Measurements from ENCODE around the gene SLC12A2. TPM values are rescaled to one million over a fixed set of nuclear protein-coding genes. Genes with fewer than 3 reads are reported as not detected.

The SLC12A2 gene
- total and polyA plus RNA-seq, 2 donors (not counting 1 experiment from before 2014, with no cell fraction given) = 3.1 to 28.7 TPM

GRCh38 chr5:128074953-128075352, 8.6 kb upstream of the SLC12A2 start:
- Histone ChIP-seq H2AFZ (ENCODE audit: insufficient read depth, low read depth, low read length, poor library complexity, severe bottlenecking) (no peak overlapping the region), H3K27me3 (replicated peaks in 1 of 4; ENCODE audit: control extremely low read depth in 1 of 4, control insufficient read depth in 3 of 4, insufficient read depth in 4 of 4, low read length in 3 of 4) (no peaks in the 10 kb centered on the region), H3K9me3 (ENCODE audit: control extremely low read depth in 1 of 3, control insufficient read depth in 2 of 3, insufficient read depth in 1 of 3, low read length in 2 of 3) (no peaks in the 10 kb centered on the region), H3K4me3 (ENCODE audit: control extremely low read depth in 1 of 5, extremely low read depth in 1 of 5, insufficient read depth in 1 of 5, low read depth in 2 of 5, low read length in 4 of 5) (no peak overlapping the region), H3K9ac (ENCODE audit: low read length) (no peak overlapping the region), H3K27ac (ENCODE audit: low read length in 2 of 2) (no peak overlapping the region), H3K4me2 (replicated peaks; ENCODE audit: low read depth, low read length, poor library complexity, severe bottlenecking) (no peak overlapping the region), H3K79me2 (ENCODE audit: control insufficient read depth, insufficient read depth, low read length) (peaks cover 40% of the 10 kb centered on the region), H3K4me1 (ENCODE audit: control insufficient read depth in 2 of 2, insufficient read depth in 2 of 2, low read length in 2 of 2) (peaks cover 7 to 9% of the 10 kb centered on the region in 2 donors), H3K36me3 (replicated peaks in 1 of 2; ENCODE audit: control extremely low read depth in 1 of 2, control insufficient read depth in 1 of 2, extremely low read depth in 1 of 2, insufficient read depth in 2 of 2, low read length in 1 of 2) (no peaks in the 10 kb centered on the region), H4K20me1 (ENCODE audit: control insufficient read depth, insufficient read depth, low read length, poor library complexity, severe bottlenecking) (no peaks in the 10 kb centered on the region)
- Mint-ChIP-seq H3K4me1 (peaks cover 25% of the 10 kb centered on the region), H3K27me3 (no peaks in the 10 kb centered on the region), H3K9me3 (ENCODE audit: insufficient read depth) (no peaks in the 10 kb centered on the region), H3K4me3 (no peak overlapping the region), H3K27ac (no peak overlapping the region)
- intact Hi-C loops (cut with micrococcal nuclease) = no loop called here
- CTCF ChIA-PET = no interaction called here
- no peak for DNase-seq
- no peak for ATAC-seq (ENCODE audit: low read depth)
- POLR2A ChIA-PET = no interaction called here
- TF ChIP-seq CTCF (IDR thresholded peaks at IDR 0.05) (no peak), EZH2 (IDR thresholded peaks at IDR 0.05; ENCODE audit: borderline replicate concordance, insufficient read depth, low read depth, low read length, poor library complexity, severe bottlenecking) (no peak)

- H3K4me3 Mint-ChIP-seq = no peak overlapping the region
These were observed 6.0 kb upstream of the SLC12A2 start for GRCh38 chr5:128077526-128077925.

More at GRCh38 chr5:128077526-128077925, 6.0 kb upstream of the SLC12A2 start:
- H3K36me3 ChIP-seq (replicated peaks in 1 of 2; ENCODE audit: control extremely low read depth in 1 of 2, control insufficient read depth in 1 of 2, extremely low read depth in 1 of 2, insufficient read depth in 2 of 2, low read length in 1 of 2) = no peaks in the 10 kb centered on the region
- Mint-ChIP-seq H3K4me1 (peaks cover 49% of the 10 kb centered on the region), H3K27ac (no peak overlapping the region), H3K9me3 (ENCODE audit: insufficient read depth) (no peaks in the 10 kb centered on the region), H3K27me3 (no peaks in the 10 kb centered on the region)
- ChIA-PET CTCF (no interaction called here), POLR2A (interaction anchor here (0.6 kb wide), 1 partner anchor 52 kb away, joined by 3 read pairs; no protein-coding TSS in a partner anchor)
- H3K4me2 ChIP-seq (replicated peaks; ENCODE audit: low read depth, low read length, poor library complexity, severe bottlenecking) = no peak overlapping the region
- peaks cover 62% of the 10 kb centered on the region for H3K79me2 ChIP-seq (ENCODE audit: control insufficient read depth, insufficient read depth, low read length)
- no peaks in the 10 kb centered on the region for H3K27me3 ChIP-seq (replicated peaks in 1 of 4; ENCODE audit: control extremely low read depth in 1 of 4, control insufficient read depth in 3 of 4, insufficient read depth in 4 of 4, low read length in 3 of 4)
- H3K9me3 ChIP-seq (ENCODE audit: control extremely low read depth in 1 of 3, control insufficient read depth in 2 of 3, insufficient read depth in 1 of 3, low read length in 2 of 3) = no peaks in the 10 kb centered on the region
- no peak overlapping the region for H2AFZ ChIP-seq (ENCODE audit: insufficient read depth, low read depth, low read length, poor library complexity, severe bottlenecking)
- intact Hi-C loops (cut with micrococcal nuclease) = no loop called here
- no peak overlapping the region for H3K4me3 ChIP-seq (ENCODE audit: control extremely low read depth in 1 of 5, extremely low read depth in 1 of 5, insufficient read depth in 1 of 5, low read depth in 2 of 5, low read length in 4 of 5)
- DNase-seq (no peak), ATAC-seq (ENCODE audit: low read depth) (no peak)
- peaks cover 27 to 31% of the 10 kb centered on the region in 2 donors for H3K4me1 ChIP-seq (ENCODE audit: control insufficient read depth in 2 of 2, insufficient read depth in 2 of 2, low read length in 2 of 2)
- H4K20me1 ChIP-seq (ENCODE audit: control insufficient read depth, insufficient read depth, low read length, poor library complexity, severe bottlenecking) = no peaks in the 10 kb centered on the region
- no peak overlapping the region for H3K9ac ChIP-seq (ENCODE audit: low read length)
- H3K27ac ChIP-seq (ENCODE audit: low read length in 2 of 2) = no peak overlapping the region
- TF ChIP-seq CTCF (IDR thresholded peaks at IDR 0.05) (no peak), EZH2 (IDR thresholded peaks at IDR 0.05; ENCODE audit: borderline replicate concordance, insufficient read depth, low read depth, low read length, poor library complexity, severe bottlenecking) (no peak)
- no CpG with 5 or more reads among the region's 2 CpGs for WGBS (ENCODE audit: insufficient coverage)
